Prostate gland (tissue), 2 donors: ENCODE data around the gene CXCR4.

ENCODE experiments used
- CTCF ChIP-seq, 4 experiments: fragments of 200-600 bp in 2 of 4; fragments of 450-650 bp in 2 of 4; sonication (generic) in 2 of 4; IDR thresholded peaks; 1 replicate in 3 of 4; 2 replicates in 1 of 4; pipeline ENCODE4 v1.5.1; 2016 to 2019; ENCODE audit warnings: antibody characterized with exemption in 4 of 4, mild to moderate bottlenecking in 2 of 4, moderate library complexity in 2 of 4
- POLR2A ChIP-seq: fragments of 450-650 bp; IDR thresholded peaks from one replicate; pipeline ENCODE4 v1.6.1; 2016; ENCODE audit warnings: antibody characterized with exemption, mild to moderate bottlenecking
- POLR2AphosphoS5 ChIP-seq: sonication (generic); formaldehyde crosslinking; IDR thresholded peaks from one replicate; pipeline ENCODE4 v1.6.1; 2017; ENCODE audit warnings: antibody characterized with exemption

DNA sequence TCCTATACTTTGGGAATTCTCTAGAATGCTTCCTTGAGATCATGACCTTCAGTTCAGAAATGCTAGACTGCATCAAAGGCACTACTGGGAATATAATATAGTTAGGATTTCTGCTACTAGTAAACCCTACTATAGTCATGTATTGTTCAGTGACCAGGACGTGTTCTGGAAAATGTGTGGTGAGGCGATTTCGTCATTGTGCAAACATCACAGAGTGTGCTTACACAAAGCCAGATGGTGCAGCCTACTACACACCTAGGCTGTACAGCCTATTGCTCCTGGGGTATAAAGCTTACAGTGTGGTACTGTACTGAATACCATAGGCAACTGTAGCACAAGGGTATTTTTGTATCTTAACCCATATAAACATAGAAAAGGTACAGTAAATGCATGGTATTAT lies 13.0 kb downstream of the CXCR4 start:
- TF ChIP-seq CTCF (IDR thresholded peaks at IDR 0.05) (no peak), POLR2A (no peak), POLR2AphosphoS5 (no peak)
